Neural progenitor cell (in vitro differentiated cells): Measurements from ENCODE around the gene KRR1. TPM values are rescaled to one million over a fixed set of nuclear protein-coding genes. Genes with fewer than 3 reads are reported as not detected.

ENCODE experiments used
- DNase-seq: peaks from one replicate; pipeline ENCODE4 v3.0.0-alpha.2; 2016; ENCODE audit warnings: low spot score
- H2AFZ ChIP-seq: fragments of 200-600 bp; sonication (generic); replicated peaks from 2 replicates; pipeline ENCODE4 v1.6.1; 2016; ENCODE audit warnings: antibody characterized with exemption
- H3F3A ChIP-seq: fragments of 200-600 bp; sonication (generic); 2 replicates; pipeline ENCODE4 v1.6.1; 2016; ENCODE audit warnings: antibody characterized with exemption, low read depth
- H3K27ac ChIP-seq: fragments of 200-600 bp; sonication (generic); 2 replicates; pipeline ENCODE4 v1.5.1; 2016; ENCODE audit warnings: mild to moderate bottlenecking
- H3K27me3 ChIP-seq: fragments of 200-600 bp; sonication (generic); 2 replicates; pipeline ENCODE4 v1.6.1; 2016; ENCODE audit warnings: mild to moderate bottlenecking, moderate library complexity
- H3K36me3 ChIP-seq: fragments of 200-600 bp; sonication (generic); 2 replicates; pipeline ENCODE4 v1.5.1; 2016
- H3K4me1 ChIP-seq: fragments of 200-600 bp; sonication (generic); 2 replicates; pipeline ENCODE4 v1.6.1; 2016; ENCODE audit warnings: mixed run types
- H3K4me2 ChIP-seq: fragments of 200-600 bp; sonication (generic); 2 replicates; pipeline ENCODE4 v1.6.1; 2016
- H3K4me3 ChIP-seq: fragments of 200-600 bp; sonication (generic); 2 replicates; pipeline ENCODE4 v1.5.1; 2016
- H3K79me2 ChIP-seq: fragments of 200-600 bp; sonication (generic); 2 replicates; pipeline ENCODE4 v1.6.1; 2016; ENCODE audit warnings: low read depth
- H3K9ac ChIP-seq: fragments of 200-600 bp; sonication (generic); 2 replicates; pipeline ENCODE4 v1.6.1; 2016
- H3K9me3 ChIP-seq: fragments of 200-600 bp; sonication (generic); 2 replicates; pipeline ENCODE4 v1.5.1; 2016; ENCODE audit warnings: low read depth
- H4K20me1 ChIP-seq: fragments of 200-600 bp; sonication (generic); 2 replicates; pipeline ENCODE4 v1.6.1; 2016; ENCODE audit warnings: low read depth
- H3K27ac Mint-ChIP-seq: 3 replicates; pipeline ENCODE4 v1.8.0; 2021; ENCODE audit warnings: mixed read lengths
- H3K27me3 Mint-ChIP-seq: 2 replicates; pipeline ENCODE4 v1.8.0; 2022; ENCODE audit warnings: low read depth, mild to moderate bottlenecking, inconsistent platforms, moderate library complexity, mixed read lengths; ENCODE audit not compliant: insufficient read depth
- H3K36me3 Mint-ChIP-seq: 3 replicates; pipeline ENCODE4 v1.8.0; 2021; ENCODE audit warnings: mixed read lengths
- H3K4me1 Mint-ChIP-seq: 3 replicates; pipeline ENCODE4 v1.8.0; 2021; ENCODE audit warnings: mixed read lengths
- H3K4me3 Mint-ChIP-seq: 3 replicates; pipeline ENCODE4 v1.8.0; 2021; ENCODE audit warnings: mild to moderate bottlenecking, moderate library complexity, mixed read lengths
- H3K9me3 Mint-ChIP-seq: 3 replicates; pipeline ENCODE4 v1.8.0; 2020; ENCODE audit warnings: mixed read lengths
- CTCF ChIP-seq: fragments of 200-600 bp; sonication (generic); IDR thresholded peaks from 2 replicates; pipeline ENCODE4 v1.5.1; 2017; ENCODE audit warnings: antibody characterized with exemption, mild to moderate bottlenecking
- EZH2 ChIP-seq: fragments of 200-600 bp; sonication (generic); IDR thresholded peaks from 2 replicates; pipeline ENCODE4 v1.6.1; 2017; ENCODE audit warnings: antibody characterized with exemption, mild to moderate bottlenecking, moderate library complexity
- EZH2phosphoT487 ChIP-seq: fragments of 200-600 bp; sonication (generic); IDR thresholded peaks from 2 replicates; pipeline ENCODE4 v1.6.1; 2017; ENCODE audit warnings: antibody characterized with exemption
- total RNA-seq: library from RNA; depleted of rRNA; stranded (reverse); fragments of >200 nt; gene quantifications from 2 replicates; pipeline ENCODE4 v1.2.3, GENCODE V29; 2015; ENCODE audit warnings: low replicate concordance

KRR1 gene
- total RNA-seq, 1 donor from 2014 or later, result 70.0 TPM

- H3K79me2 ChIP-seq, result no peaks in the 10 kb centered on the region
- H3K4me1 Mint-ChIP-seq, result peaks cover 37% of the 10 kb centered on the region
- H3K4me3 Mint-ChIP-seq, result no peak overlapping the region
- no peak overlapping the region for H3K27ac ChIP-seq
- H3K36me3 ChIP-seq, result no peaks in the 10 kb centered on the region
- peak overlapping the region; percentile 16 for H3K27ac Mint-ChIP-seq
- H3K4me1 ChIP-seq, result peaks cover 20% of the 10 kb centered on the region
- no peak overlapping the region for H3K4me3 ChIP-seq
- peak overlapping the region; percentile 51 for H2AFZ ChIP-seq
- H3K9me3 Mint-ChIP-seq, result no peaks in the 10 kb centered on the region
- no peaks in the 10 kb centered on the region for H3F3A ChIP-seq
- peak overlapping the region; percentile 7 for H3K4me2 ChIP-seq
- H3K27me3 Mint-ChIP-seq, result peaks cover 6% of the 10 kb centered on the region
- no peaks in the 10 kb centered on the region for H3K27me3 ChIP-seq
- TF ChIP-seq CTCF (no peak), EZH2 (no peak), EZH2phosphoT487 (no peak)
- no peaks in the 10 kb centered on the region for H3K36me3 Mint-ChIP-seq
- peak; percentile 49 for DNase-seq
- no peak overlapping the region for H3K9ac ChIP-seq
- no peaks in the 10 kb centered on the region for H4K20me1 ChIP-seq
- no peaks in the 10 kb centered on the region for H3K9me3 ChIP-seq
Measured at GRCh38 chr12:75553398-75553797, 42.0 kb upstream of the KRR1 start.

DNA sequence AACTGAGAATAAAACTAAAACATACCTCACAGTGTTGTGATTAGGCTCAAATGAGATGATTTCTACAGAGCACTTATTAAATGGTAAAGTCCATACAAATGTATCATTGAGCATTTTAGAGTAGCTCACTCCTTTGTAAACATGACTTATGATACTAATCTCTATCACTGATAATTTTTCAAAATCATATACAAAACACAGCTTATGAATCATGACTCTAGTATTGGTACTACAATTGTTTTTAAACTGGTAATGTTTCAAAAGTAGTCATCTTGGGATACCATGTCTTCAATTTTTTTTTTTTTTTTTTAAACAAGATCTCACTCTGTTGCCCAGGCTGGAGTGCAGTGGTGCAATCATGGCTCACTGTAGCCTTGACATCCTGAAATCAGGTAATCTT is 40.1 kb upstream of the KRR1 start:
- Histone ChIP-seq H3K9me3 (no peaks in the 10 kb centered on the region), H3K27me3 (no peaks in the 10 kb centered on the region), H3K36me3 (no peaks in the 10 kb centered on the region), H4K20me1 (no peaks in the 10 kb centered on the region), H3F3A (no peaks in the 10 kb centered on the region), H2AFZ (no peak overlapping the region), H3K9ac (no peak overlapping the region), H3K4me2 (no peak overlapping the region), H3K4me1 (peaks cover 14% of the 10 kb centered on the region), H3K27ac (no peak overlapping the region), H3K4me3 (no peak overlapping the region), H3K79me2 (no peaks in the 10 kb centered on the region)
- H3K36me3 Mint-ChIP-seq, result no peaks in the 10 kb centered on the region
- no peaks in the 10 kb centered on the region for H3K9me3 Mint-ChIP-seq
- H3K27ac Mint-ChIP-seq, result no peak overlapping the region
- peaks cover 6% of the 10 kb centered on the region for H3K27me3 Mint-ChIP-seq
- TF ChIP-seq CTCF, result no peak
- no peak overlapping the region for H3K4me3 Mint-ChIP-seq
- no peak for DNase-seq
- peaks cover 34% of the 10 kb centered on the region for H3K4me1 Mint-ChIP-seq

DNA sequence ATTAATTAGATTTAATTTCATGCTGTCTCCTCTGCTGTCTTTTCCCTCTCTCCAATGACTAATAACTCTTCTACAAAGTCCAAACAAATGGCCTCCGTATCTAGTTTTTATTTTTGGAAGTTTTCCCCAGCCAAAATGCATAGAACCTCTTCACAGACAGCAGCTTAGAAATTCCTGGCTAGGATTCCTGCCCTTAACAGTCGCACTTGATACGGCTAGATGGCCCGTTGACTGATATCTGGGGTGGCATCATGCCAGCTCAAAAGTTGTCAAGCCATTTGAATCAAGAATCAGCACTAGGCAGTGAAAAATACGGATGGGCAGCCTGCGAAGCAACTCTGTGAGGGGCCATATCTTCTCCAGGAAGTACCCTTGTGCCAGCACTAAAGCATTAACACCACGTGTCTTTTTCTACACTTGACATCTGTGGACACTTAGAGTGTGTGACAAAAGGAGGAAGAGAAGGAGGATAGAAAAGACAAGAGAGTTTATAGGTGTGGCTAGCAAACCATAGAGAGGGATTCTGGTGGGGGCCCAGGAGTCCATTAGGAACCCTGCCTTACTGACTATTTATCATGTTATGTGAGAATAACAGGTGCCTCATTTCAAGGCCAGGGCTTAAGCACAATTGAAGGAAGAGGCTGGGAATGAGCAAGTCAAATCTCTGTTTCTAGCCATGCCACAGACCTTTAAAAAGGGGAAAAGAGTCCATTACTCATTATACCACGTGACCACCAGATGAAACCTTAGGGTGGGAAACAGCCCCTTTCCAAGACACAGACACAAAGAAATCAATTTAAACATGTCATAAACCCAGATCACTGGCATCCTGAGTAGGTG is 39.2 kb upstream of the KRR1 start:
- Histone ChIP-seq H3K4me2 (no peak overlapping the region), H3K27me3 (no peaks in the 10 kb centered on the region), H3K36me3 (no peaks in the 10 kb centered on the region), H3F3A (no peaks in the 10 kb centered on the region), H3K4me1 (peaks cover 14% of the 10 kb centered on the region), H3K9me3 (no peaks in the 10 kb centered on the region), H3K9ac (no peak overlapping the region), H3K4me3 (no peak overlapping the region), H4K20me1 (no peaks in the 10 kb centered on the region), H2AFZ (no peak overlapping the region), H3K27ac (no peak overlapping the region), H3K79me2 (no peaks in the 10 kb centered on the region)
- no peak overlapping the region for H3K27ac Mint-ChIP-seq
- TF ChIP-seq CTCF (no peak), EZH2phosphoT487 (no peak), EZH2 (no peak)
- peaks cover 33% of the 10 kb centered on the region for H3K4me1 Mint-ChIP-seq
- no peak for DNase-seq
- no peaks in the 10 kb centered on the region for H3K36me3 Mint-ChIP-seq
- H3K27me3 Mint-ChIP-seq, result peaks cover 6% of the 10 kb centered on the region
- H3K9me3 Mint-ChIP-seq, result no peaks in the 10 kb centered on the region
- no peak overlapping the region for H3K4me3 Mint-ChIP-seq
